MCF 10A (cell line): ENCODE data around the gene BRIX1. TPM values are rescaled to one million over a fixed set of nuclear protein-coding genes. Genes with fewer than 3 reads are reported as not detected.
A peak's percentile ranks its signal among the peaks of the same experiment; 100 is the strongest.

ENCODE experiments used
- BruUV-seq: library from RNA; stranded (reverse); fragments of 400-500 nt; replicated peaks from 2 replicates; lab custom pipeline; 2021; lab: Mats Ljungman, UMichigan
- CTCF ChIA-PET: fragments of 300-600 bp; sonication (Branson Sonifier 250); formaldehyde crosslinking; extraction: SDS; loops from one replicate; lab custom pipeline; 2021; ENCODE audit warnings: antibody characterized with exemption, inconsistent platforms; lab: Yijun Ruan, JAX
- POLR2A ChIA-PET: fragments of 300-600, 350-650 bp; sonication (Branson Sonifier 250); formaldehyde crosslinking; extraction: SDS; loops from one replicate; lab custom pipeline; 2020; ENCODE audit warnings: antibody characterized with exemption, inconsistent platforms; lab: Yijun Ruan, JAX
- DNase-seq: peaks from one replicate; pipeline ENCODE4 v3.0.0-alpha.2; 2018; ENCODE audit not compliant: unreplicated experiment
- H3K27ac Mint-ChIP-seq: one replicate; pipeline ENCODE4 v1.8.0; 2022; ENCODE audit warnings: mild to moderate bottlenecking, low read depth, mixed read lengths; ENCODE audit not compliant: unreplicated experiment
- H3K27me3 Mint-ChIP-seq: one replicate; pipeline ENCODE4 v1.8.0; 2022; ENCODE audit warnings: mixed read lengths; ENCODE audit not compliant: insufficient read depth, unreplicated experiment
- H3K36me3 Mint-ChIP-seq: one replicate; pipeline ENCODE4 v1.8.0; 2022; ENCODE audit warnings: mild to moderate bottlenecking, moderate library complexity, mixed read lengths; ENCODE audit not compliant: insufficient read depth, unreplicated experiment
- H3K4me1 Mint-ChIP-seq: one replicate; pipeline ENCODE4 v1.8.0; 2022; ENCODE audit warnings: mixed read lengths; ENCODE audit not compliant: insufficient read depth, unreplicated experiment
- H3K4me3 Mint-ChIP-seq: one replicate; pipeline ENCODE4 v1.8.0; 2022; ENCODE audit warnings: mild to moderate bottlenecking, moderate library complexity, mixed read lengths; ENCODE audit not compliant: unreplicated experiment
- H3K9me3 Mint-ChIP-seq: one replicate; pipeline ENCODE4 v1.8.0; 2022; ENCODE audit warnings: mixed read lengths; ENCODE audit not compliant: unreplicated experiment
- CTCF ChIP-seq: fragments of 200-600 bp; IDR thresholded peaks from one replicate; pipeline ENCODE4 v1.8.0; 2022; ENCODE audit warnings: antibody characterized with exemption, mild to moderate bottlenecking; ENCODE audit not compliant: unreplicated experiment
- intact Hi-C: fragments of 100-400 bp; cut with micrococcal nuclease; formaldehyde crosslinking; loops from 2 replicates; pipeline ENCODE4 v1.14.1; 2022
- total RNA-seq: library from RNA; stranded (reverse); gene quantifications from 2 replicates; pipeline ENCODE4 v1.2.3, GENCODE V29; 2022

Gene BRIX1
- total RNA-seq, 1 experiment from 2014 or later = 50.8 TPM

- no TSS peak for BruUV-seq
- no peaks in the 10 kb centered on the region for H3K36me3 Mint-ChIP-seq
- no peak for TF ChIP-seq CTCF
- H3K9me3 Mint-ChIP-seq = no peaks in the 10 kb centered on the region
- no peak overlapping the region for H3K27ac Mint-ChIP-seq
- H3K4me1 Mint-ChIP-seq = no peaks in the 10 kb centered on the region
- H3K27me3 Mint-ChIP-seq = no peaks in the 10 kb centered on the region
- ChIA-PET POLR2A (interaction anchor here (0.6 kb wide), 1 partner anchor 34 kb away, joined by 4 read pairs; no protein-coding TSS in a partner anchor), CTCF (interaction anchor here (0.9 to 1.2 kb wide), 4 partner anchors 9 to 395 kb away, joined by 4 to 6 read pairs (median 4); no protein-coding TSS in a partner anchor)
- intact Hi-C loops = no loop called here
- no peak for DNase-seq
- H3K4me3 Mint-ChIP-seq = no peak overlapping the region
Measured at GRCh38 chr5:34881246-34881645, 34.3 kb upstream of the BRIX1 start.

- intact Hi-C loops = no loop called here
- Mint-ChIP-seq H3K36me3 (peaks cover under 1% of the 10 kb centered on the region), H3K4me1 (no peaks in the 10 kb centered on the region), H3K4me3 (no peak overlapping the region), H3K9me3 (no peaks in the 10 kb centered on the region), H3K27ac (no peak overlapping the region), H3K27me3 (no peaks in the 10 kb centered on the region)
- TF ChIP-seq CTCF = no peak
- no TSS peak for BruUV-seq
- POLR2A ChIA-PET = interaction anchor here (0.7 to 1.2 kb wide), 3 partner anchors 26 to 401 kb away, joined by 3 to 4 read pairs (median 3); no protein-coding TSS in a partner anchor
- CTCF ChIA-PET = interaction anchor here (0.6 to 1.9 kb wide), 9 partner anchors 8 to 412 kb away, joined by 3 to 10 read pairs (median 4); no protein-coding TSS in a partner anchor
- no peak for DNase-seq
Measured at GRCh38 chr5:34886392-34887119, 29.0 kb upstream of the BRIX1 start.

- Mint-ChIP-seq H3K36me3 (peaks cover 5% of the 10 kb centered on the region), H3K4me1 (no peaks in the 10 kb centered on the region), H3K27me3 (no peaks in the 10 kb centered on the region), H3K27ac (no peak overlapping the region), H3K4me3 (no peak overlapping the region), H3K9me3 (no peaks in the 10 kb centered on the region)
- DNase-seq = no peak
- ChIA-PET CTCF (interaction anchor here (2.1 kb wide), 1 partner anchor 9 kb away, joined by 8 read pairs; no protein-coding TSS in a partner anchor), POLR2A (interaction anchor here (0.5 to 0.6 kb wide), 2 partner anchors 28 to 881 kb away, joined by 3 read pairs; no protein-coding TSS in a partner anchor)
- TF ChIP-seq CTCF = no peak
- intact Hi-C loops = no loop called here
- BruUV-seq = no TSS peak
Measured at GRCh38 chr5:34889394-34889793, 26.1 kb upstream of the BRIX1 start.

GRCh38 chr5:34891981-34892380 lies 23.5 kb upstream of the BRIX1 start:
- H3K4me3 Mint-ChIP-seq = no peak overlapping the region
- peak overlapping the region; percentile 10 for H3K27ac Mint-ChIP-seq
- ChIA-PET POLR2A (interaction anchor here (0.9 kb wide), 1 partner anchor 407 kb away, joined by 3 read pairs; no protein-coding TSS in a partner anchor), CTCF (interaction anchor here (1.6 to 16.7 kb wide), 3 partner anchors 206 to 409 kb away, joined by 3 to 468 read pairs (median 126); no protein-coding TSS in a partner anchor)
- intact Hi-C loops = no loop called here
- no peaks in the 10 kb centered on the region for H3K27me3 Mint-ChIP-seq
- no peaks in the 10 kb centered on the region for H3K9me3 Mint-ChIP-seq
- no TSS peak for BruUV-seq
- H3K4me1 Mint-ChIP-seq = peaks cover 10% of the 10 kb centered on the region
- H3K36me3 Mint-ChIP-seq = peaks cover 5% of the 10 kb centered on the region
- no peak for TF ChIP-seq CTCF
- DNase-seq = no peak
